Measurements from ENCODE around the gene TMEM61.

DNA sequence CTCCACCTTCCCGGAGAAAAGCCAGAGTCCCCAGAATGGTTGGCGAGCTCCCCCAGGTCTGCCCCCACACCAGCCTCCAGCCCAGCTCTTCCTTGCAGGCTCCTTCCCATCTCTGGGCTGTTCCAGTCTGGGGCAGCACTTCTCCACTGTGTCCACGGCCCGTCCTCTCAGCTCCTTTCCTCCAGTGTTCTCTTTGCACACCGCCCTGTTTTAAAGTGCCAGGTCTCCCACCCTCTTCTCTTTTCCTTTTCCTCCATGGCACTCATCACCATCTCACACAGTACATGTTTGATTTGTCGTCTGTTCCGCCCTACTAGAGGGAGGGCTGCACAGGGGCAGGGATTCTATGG lies 52.8 kb downstream of the TMEM61 start:
- TF ChIP-seq, protein P1, sequence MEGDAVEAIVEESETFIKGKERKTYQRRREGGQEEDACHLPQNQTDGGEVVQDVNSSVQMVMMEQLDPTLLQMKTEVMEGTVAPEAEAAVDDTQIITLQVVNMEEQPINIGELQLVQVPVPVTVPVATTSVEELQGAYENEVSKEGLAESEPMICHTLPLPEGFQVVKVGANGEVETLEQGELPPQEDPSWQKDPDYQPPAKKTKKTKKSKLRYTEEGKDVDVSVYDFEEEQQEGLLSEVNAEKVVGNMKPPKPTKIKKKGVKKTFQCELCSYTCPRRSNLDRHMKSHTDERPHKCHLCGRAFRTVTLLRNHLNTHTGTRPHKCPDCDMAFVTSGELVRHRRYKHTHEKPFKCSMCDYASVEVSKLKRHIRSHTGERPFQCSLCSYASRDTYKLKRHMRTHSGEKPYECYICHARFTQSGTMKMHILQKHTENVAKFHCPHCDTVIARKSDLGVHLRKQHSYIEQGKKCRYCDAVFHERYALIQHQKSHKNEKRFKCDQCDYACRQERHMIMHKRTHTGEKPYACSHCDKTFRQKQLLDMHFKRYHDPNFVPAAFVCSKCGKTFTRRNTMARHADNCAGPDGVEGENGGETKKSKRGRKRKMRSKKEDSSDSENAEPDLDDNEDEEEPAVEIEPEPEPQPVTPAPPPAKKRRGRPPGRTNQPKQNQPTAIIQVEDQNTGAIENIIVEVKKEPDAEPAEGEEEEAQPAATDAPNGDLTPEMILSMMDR (conservative IDR thresholded peaks at IDR 0.05) = no peak
- no peak for TF ChIP-seq EZH2 (IDR thresholded peaks at IDR 0.05; ENCODE audit: low read depth)
